LoVo (cell line): Measurements from ENCODE around the gene CBR3.
"Not testable (repeated sequence)": the region's sequence is repeated elsewhere in the genome, so short reads cannot be mapped to it uniquely, and the experiment has no call there.

Experiments used
- DNase-seq: peaks from one replicate; pipeline ENCODE4 v3.0.0-alpha.2; 2016; ENCODE audit warnings: low spot score

CBR3 gene

DNA sequence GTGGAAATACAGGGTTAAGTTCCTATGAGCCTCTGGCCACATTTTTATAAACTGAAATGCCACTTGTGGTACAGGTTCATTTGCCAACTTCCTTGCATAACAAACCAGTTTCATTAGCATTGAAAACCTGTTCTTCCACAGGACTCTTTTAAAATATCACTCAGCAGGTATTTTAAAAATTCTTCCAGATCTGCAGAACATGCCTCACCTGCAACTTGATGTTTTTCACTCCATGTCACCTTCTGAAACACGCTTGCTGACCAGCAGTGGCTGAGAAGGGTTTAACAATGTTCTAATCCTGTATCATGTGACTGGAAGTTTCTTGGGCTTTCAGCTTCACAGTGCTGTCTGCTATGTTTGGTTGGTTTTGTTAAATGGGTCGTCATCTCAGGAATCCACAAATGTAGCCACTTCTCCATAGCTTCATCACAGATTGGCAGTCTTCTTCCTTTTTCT, 17.6 kb upstream of the CBR3 start:
- no peak for DNase-seq

GRCh38 chr21:36120304-36120888, 14.5 kb upstream of the CBR3 start:
- DNase-seq = no peak

GRCh38 chr21:36122977-36123376, 11.9 kb upstream of the CBR3 start:
- DNase-seq = no peak

GRCh38 chr21:36124395-36124794, 10.5 kb upstream of the CBR3 start:
- DNase-seq = no peak

DNA sequence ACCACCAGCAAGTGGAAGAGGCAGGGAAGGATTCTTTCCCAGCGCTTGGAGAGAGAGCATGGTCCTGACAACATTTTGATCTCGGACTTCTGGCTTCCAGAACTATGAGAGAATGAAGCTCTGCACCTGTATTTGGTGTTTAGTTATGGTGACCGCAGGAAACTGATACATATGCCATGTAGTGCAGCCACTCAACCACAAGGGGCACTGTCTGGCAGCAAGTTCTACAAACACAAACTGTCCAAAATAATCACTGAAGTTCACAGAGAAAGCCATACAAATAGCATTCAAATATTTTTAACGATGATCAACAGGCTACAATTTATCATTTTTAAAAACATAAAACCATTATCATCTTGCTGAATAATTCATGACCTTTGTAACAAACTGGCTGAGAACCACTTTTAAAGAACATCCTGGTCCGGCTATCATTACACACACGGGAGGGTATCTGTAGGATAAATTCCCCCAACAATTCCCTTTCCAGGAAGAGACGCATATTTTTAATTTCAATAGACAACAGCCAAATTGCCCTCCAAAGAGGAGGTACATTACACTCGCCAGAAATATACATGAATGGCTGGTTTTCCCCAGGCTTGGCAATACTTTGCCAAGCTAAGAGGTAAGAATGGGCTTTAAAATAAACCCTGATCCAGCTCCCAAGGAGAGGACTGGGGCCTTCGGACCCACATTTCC, 9.2 kb upstream of the CBR3 start:
- DNase-seq = peak; percentile 67

DNA sequence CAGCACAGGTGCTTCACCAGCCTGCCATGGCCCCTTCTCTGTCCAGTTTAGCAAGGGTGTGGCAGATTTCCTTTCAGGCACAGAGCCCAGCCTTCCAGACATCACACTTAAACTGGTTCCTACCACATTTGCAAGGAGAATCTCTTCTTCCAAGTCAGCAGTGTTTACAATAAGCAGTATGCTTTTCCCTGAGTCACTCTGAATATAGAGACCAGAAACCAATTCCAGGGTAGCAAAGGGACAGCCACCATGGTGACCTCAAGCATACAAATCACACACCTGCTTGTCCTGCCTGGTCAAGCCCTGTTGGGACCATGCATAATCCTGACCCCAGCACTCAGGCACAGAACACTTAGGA, 8.7 kb upstream of the CBR3 start:
- no peak for DNase-seq

GRCh38 chr21:36126621-36127110, 8.2 kb upstream of the CBR3 start:
- DNase-seq = no peak

DNA sequence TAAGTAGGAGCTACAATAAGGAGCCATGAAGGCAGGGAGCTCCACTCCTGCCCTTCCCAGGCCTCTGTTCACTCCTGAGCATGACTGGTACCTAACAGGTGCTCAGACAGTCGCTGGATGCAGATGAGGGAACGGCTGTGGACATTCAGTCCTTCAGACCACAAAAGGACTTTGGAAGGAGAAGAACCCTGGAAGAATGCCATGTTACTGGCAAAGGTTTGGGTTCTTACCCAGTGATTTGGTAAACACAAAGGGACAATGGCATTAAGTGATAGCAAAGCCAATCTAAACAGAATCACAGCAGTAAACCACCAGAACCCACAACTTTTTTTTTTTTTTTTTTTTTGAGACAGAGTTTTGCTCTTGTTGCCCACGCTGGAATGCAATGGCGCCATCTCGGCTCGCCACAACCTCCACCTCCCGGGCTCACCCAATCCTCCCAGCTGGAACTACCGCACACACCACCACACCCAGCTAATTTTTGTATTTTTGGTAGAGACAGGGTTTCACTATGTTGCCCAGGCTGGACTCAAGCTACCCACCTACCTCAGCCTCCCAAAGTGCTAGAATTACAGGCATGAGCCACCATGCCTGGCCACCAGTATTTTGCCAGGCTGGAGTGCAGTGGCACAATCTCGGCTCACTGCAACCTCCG, 7.5 kb upstream of the CBR3 start:
- DNase-seq = no peak

- no peak for DNase-seq
Measured at GRCh38 chr21:36127977-36128376, 6.9 kb upstream of the CBR3 start.

- no peak for DNase-seq
Measured at GRCh38 chr21:36129219-36129618, 5.7 kb upstream of the CBR3 start.

DNA sequence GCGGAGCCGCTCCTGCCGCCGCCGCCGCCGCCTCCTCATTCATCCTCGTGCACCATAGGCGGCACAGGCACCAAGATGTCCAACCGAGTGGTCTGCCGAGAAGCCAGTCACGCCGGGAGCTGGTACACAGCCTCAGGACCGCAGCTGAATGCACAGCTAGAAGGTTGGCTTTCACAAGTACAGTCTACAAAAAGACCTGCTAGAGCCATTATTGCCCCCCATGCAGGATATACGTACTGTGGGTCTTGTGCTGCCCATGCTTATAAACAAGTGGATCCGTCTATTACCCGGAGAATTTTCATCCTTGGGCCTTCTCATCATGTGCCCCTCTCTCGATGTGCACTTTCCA, 4.5 kb upstream of the CBR3 start:
- not testable (repeated sequence) for DNase-seq

GRCh38 chr21:36130839-36131238, 4.0 kb upstream of the CBR3 start:
- not testable (repeated sequence) for DNase-seq

DNA sequence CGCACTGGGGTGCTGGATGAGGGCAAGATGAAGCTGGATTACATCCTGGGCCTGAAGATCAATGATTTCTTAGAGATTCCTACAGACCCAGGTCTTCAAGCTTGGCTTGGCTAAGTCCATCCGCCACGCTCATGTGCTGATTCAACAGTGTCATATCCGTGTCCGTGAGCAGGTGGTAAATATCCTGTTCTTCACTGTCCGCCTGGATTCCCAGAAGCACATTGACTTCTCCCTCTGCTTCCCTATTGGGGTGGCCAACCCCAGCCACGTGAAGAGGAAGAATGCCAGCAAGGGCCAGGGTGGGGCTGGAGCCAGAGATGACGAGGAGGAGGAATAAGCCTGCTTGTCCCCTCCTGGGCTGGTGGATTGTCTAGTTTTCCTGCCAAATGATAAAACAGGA, 2.2 kb upstream of the CBR3 start:
- DNase-seq = no peak

GRCh38 chr21:36135391-36136102, 668 bp downstream of the CBR3 start:
- DNase-seq = peak; percentile 66

GRCh38 chr21:36139791-36140190, 4.9 kb downstream of the CBR3 start:
- not testable (repeated sequence) for DNase-seq

- peak; percentile 99 for DNase-seq
Measured at GRCh38 chr21:36141513-36141925, 6.6 kb downstream of the CBR3 start.

- DNase-seq = not testable (repeated sequence)
Measured at GRCh38 chr21:36144233-36144632, 9.4 kb downstream of the CBR3 start.

GRCh38 chr21:36145259-36145658, 10.4 kb downstream of the CBR3 start:
- no peak for DNase-seq

- DNase-seq = no peak
Measured at GRCh38 chr21:36147911-36148310, 13.0 kb downstream of the CBR3 start.

DNA sequence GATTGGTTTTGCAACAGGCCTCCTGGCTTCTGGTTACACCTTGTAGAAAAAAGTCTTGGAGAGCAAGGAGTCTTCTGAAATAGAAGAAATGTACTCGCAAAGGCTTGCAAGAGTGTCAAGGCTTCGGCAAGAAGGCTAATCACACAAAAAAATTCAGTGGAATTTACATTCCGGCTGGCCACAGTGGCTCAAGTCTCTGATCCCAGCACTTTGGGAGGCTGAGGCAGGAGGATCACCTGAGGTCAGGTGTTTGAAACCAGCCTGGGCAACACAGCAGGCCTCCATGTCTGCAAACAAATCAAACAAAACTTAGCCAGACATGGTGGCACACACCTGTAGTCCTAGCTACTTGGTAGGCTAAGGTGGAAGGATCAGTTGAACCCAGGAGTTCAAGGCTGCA, 14.0 kb downstream of the CBR3 start:
- DNase-seq = no peak

DNA sequence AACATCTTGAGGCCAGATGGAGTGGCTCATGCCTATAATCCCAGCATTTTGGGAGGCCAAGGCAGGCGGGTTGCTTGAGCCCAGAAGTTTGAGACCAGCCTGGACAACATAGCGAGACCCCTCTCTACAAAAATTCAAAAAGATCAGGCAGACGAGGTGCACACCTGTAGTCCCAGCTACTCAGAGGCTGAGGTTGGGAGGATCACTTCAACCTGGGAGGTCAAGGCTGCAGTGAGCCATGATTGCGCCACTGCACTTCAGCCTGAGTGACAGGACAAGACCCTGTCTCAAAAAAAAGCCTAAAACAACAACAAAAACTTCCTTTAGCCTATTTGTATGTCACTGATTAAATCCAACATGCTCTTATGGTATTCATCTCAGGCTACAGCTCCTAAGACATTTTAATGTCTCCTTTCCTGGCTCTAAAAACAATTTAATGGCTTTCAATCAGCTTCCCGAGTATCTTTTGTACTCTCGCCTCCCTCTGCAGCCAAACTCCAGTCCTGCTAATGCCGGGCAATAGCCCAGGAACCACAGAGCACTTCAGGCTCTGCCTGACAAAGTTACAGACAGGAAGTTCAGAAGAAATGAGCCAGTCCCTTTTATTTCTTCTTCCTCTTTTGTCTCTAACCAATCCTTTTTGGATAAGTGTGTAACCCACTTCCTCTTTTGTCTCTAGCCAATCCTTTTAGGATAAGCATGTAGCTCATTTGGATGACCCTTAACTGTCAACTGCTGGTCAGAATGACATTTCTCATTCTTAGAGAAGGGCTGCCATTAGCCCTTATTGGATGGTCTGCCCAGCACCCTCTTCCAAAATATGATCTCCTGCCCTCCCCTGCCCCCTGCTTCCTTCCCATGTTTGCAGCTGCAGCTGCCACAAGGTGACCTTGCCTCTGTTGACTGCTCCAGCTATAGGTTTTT, 15.2 kb downstream of the CBR3 start:
- DNase-seq = no peak
